Measurements from ENCODE around the gene IL25. TPM values are rescaled to one million over a fixed set of nuclear protein-coding genes. Genes with fewer than 3 reads are reported as not detected.

IL25 gene
- total RNA-seq, 1 donor: not detected

- DNase-seq (ENCODE audit: low read depth in 2 of 3, low spot score in 2 of 3): peak; percentile 44 to 82 (median 80)
Observed at GRCh38 chr14:23352506-23353432, 19.8 kb upstream of the IL25 start, which contains the start of gene SLC22A17. TSS of gene SLC22A17 (minus strand) at chr14:23352887.

GRCh38 chr14:23353433-23353780, 19.2 kb upstream of the IL25 start:
- DNase-seq (ENCODE audit: low read depth in 2 of 3, low spot score in 2 of 3): no peak

- no peak for DNase-seq (ENCODE audit: low read depth in 2 of 3, low spot score in 2 of 3)
Observed at GRCh38 chr14:23354990-23355389, 17.6 kb upstream of the IL25 start.

- no peak for DNase-seq (ENCODE audit: low read depth in 2 of 3, low spot score in 2 of 3)
Observed at GRCh38 chr14:23355871-23356435, 16.7 kb upstream of the IL25 start.

GRCh38 chr14:23356662-23357061, 15.9 kb upstream of the IL25 start:
- DNase-seq (ENCODE audit: low read depth in 2 of 3, low spot score in 2 of 3): no peak

GRCh38 chr14:23357261-23357660, 15.3 kb upstream of the IL25 start:
- DNase-seq (ENCODE audit: low read depth in 2 of 3, low spot score in 2 of 3): no peak

- DNase-seq (ENCODE audit: low read depth in 2 of 3, low spot score in 2 of 3): no peak
Observed at GRCh38 chr14:23358042-23358441, 14.6 kb upstream of the IL25 start.

GRCh38 chr14:23358553-23359166, 13.9 kb upstream of the IL25 start:
- no peak for DNase-seq (ENCODE audit: low read depth in 2 of 3, low spot score in 2 of 3)

- no peak for DNase-seq (ENCODE audit: low read depth in 2 of 3, low spot score in 2 of 3)
Observed at GRCh38 chr14:23359167-23359626, 13.4 kb upstream of the IL25 start.

GRCh38 chr14:23359722-23360447, 12.7 kb upstream of the IL25 start:
- no peak for DNase-seq (ENCODE audit: low read depth in 2 of 3, low spot score in 2 of 3)

- DNase-seq (ENCODE audit: low read depth in 2 of 3, low spot score in 2 of 3): no peak
Observed at GRCh38 chr14:23360496-23360895, 12.1 kb upstream of the IL25 start.

GRCh38 chr14:23361320-23361719, 11.3 kb upstream of the IL25 start:
- DNase-seq (ENCODE audit: low read depth in 2 of 3, low spot score in 2 of 3): no peak

- DNase-seq (ENCODE audit: low read depth in 2 of 3, low spot score in 2 of 3): no peak
Observed at GRCh38 chr14:23361763-23362162, 10.8 kb upstream of the IL25 start.

GRCh38 chr14:23362200-23362599, 10.4 kb upstream of the IL25 start:
- peak in 1 of 3 donors; percentile 18 for DNase-seq (ENCODE audit: low read depth in 2 of 3, low spot score in 2 of 3)

GRCh38 chr14:23364164-23365035, 8.2 kb upstream of the IL25 start:
- no peak for DNase-seq (ENCODE audit: low read depth in 2 of 3, low spot score in 2 of 3)

- no peak for DNase-seq (ENCODE audit: low read depth in 2 of 3, low spot score in 2 of 3)
Observed at GRCh38 chr14:23365036-23365731, 7.4 kb upstream of the IL25 start, which contains the start of gene EFS. TSS of gene EFS (minus strand) at chr14:23365172. CDS start at chr14:23365025, 147 bp downstream.

GRCh38 chr14:23365732-23366425, 6.7 kb upstream of the IL25 start:
- no peak for DNase-seq (ENCODE audit: low read depth in 2 of 3, low spot score in 2 of 3)

GRCh38 chr14:23366426-23366921, 6.1 kb upstream of the IL25 start:
- no peak for DNase-seq (ENCODE audit: low read depth in 2 of 3, low spot score in 2 of 3)
